IMR-90 (cell line): ENCODE measurements around the gene SH3RF3.

Source experiments
- BHLHE40 ChIP-seq: fragments of 150-350 bp; IDR thresholded peaks from 2 replicates; pipeline ENCODE4 v1.6.1; 2016; ENCODE audit warnings: mild to moderate bottlenecking, low read depth, low read length
- CTCF ChIP-seq: conservative IDR thresholded peaks from 2 replicates; pipeline ENCODE4 v1.5.1; 2012; ENCODE audit warnings: mild to moderate bottlenecking, low read depth, low read length, improper control_type of control experiment
- MAFK ChIP-seq: IDR thresholded peaks from 2 replicates; pipeline ENCODE4 v1.6.1; 2012; ENCODE audit warnings: low read depth, low read length, improper control_type of control experiment
- MXI1 ChIP-seq: IDR thresholded peaks from 2 replicates; pipeline ENCODE4 v1.6.1; 2012; ENCODE audit warnings: low read depth, mild to moderate bottlenecking, low read length, moderate library complexity, borderline replicate concordance
- POLR2A ChIP-seq: IDR thresholded peaks from 2 replicates; pipeline ENCODE4 v1.6.1; 2012; ENCODE audit warnings: mild to moderate bottlenecking, low read depth, low read length
- SMC3 ChIP-seq: fragments of 150-350 bp; IDR thresholded peaks from 2 replicates; pipeline ENCODE4 v1.6.1; 2016; ENCODE audit warnings: low read depth, mild to moderate bottlenecking, antibody characterized with exemption, low read length, moderate library complexity

DNA sequence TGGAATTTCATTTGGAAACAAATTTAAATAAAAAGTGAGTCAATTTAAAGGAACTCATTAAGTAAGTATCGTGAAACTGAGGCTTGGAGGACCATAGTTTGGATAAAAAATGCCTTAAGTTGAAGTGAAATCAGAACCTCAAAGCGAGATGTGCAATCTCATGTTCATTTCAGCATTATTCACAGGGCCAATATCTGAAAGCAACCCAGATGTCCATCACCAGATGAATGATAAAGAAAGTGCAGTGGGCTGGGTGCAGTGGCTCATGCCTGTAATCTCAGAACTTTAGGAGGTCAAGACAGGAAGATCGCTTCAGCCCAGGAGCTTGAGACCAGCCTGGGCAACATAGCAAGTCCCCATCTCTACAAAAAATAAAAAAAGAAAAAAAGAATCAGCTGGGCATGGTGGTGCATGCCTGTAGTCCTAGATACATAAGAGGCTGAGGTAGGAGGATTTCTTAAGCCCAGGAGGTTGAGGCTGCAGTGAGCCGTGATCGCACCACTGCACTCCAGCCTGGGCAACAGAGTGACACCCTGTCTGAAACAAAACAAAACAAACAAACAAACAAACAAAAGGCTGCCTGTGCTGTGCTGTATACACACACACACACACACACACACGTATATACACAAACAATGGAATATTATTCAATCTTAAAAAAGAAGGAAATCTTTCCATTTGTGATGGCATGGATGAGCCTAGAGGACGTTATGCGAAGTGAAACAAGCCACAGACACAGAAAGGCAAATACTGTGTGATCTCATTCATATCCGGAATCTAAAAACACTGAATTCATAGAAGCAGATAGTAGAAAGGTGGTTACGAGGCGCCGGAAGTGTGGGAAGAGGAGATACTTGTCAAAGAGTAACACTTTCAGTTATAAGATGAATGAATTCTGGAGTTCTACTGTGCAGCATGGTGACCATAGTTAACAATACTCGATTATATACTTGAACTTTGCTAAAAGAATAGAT is 14.5 kb downstream of the SH3RF3 start:
- TF ChIP-seq POLR2A (no peak), MXI1 (no peak), CTCF (no peak), MAFK (no peak), BHLHE40 (no peak), SMC3 (no peak)
